GM23338 (cell line): ENCODE measurements around the gene LMO2.

ENCODE experiments used
- CREB1 ChIP-seq: fragments of 250-450 bp; sonication (Bioruptor Pico); IDR thresholded peaks from 2 replicates; pipeline ENCODE4 v1.5.0; 2020; ENCODE audit warnings: low read depth, mild to moderate bottlenecking, moderate library complexity
- CTCF ChIP-seq, 2 experiments: fragments of 200-600 bp in 1 of 2; sonication (generic) in 1 of 2; conservative IDR thresholded peaks; 2 replicates each; pipeline versions ENCODE4 v1.5.1 to v1.6.1; 2016 to 2017; ENCODE audit warnings: antibody characterized with exemption in 2 of 2, low read depth in 2 of 2, mild to moderate bottlenecking in 2 of 2, moderate library complexity in 1 of 2
- ETS1 ChIP-seq: IDR thresholded peaks from 2 replicates; pipeline ENCODE4 v1.6.1; 2016; ENCODE audit warnings: antibody characterized with exemption
- EZH2 ChIP-seq: fragments of 200-600 bp; sonication (generic); IDR thresholded peaks from one replicate; pipeline ENCODE4 v1.8.0; 2017; ENCODE audit warnings: antibody characterized with exemption, mild to moderate bottlenecking, low read depth; ENCODE audit not compliant: unreplicated experiment
- EZH2phosphoT487 ChIP-seq: fragments of 200-600 bp; sonication (generic); IDR thresholded peaks from one replicate; pipeline ENCODE4 v1.8.1; 2018; ENCODE audit warnings: antibody characterized with exemption; ENCODE audit not compliant: unreplicated experiment
- JUNB ChIP-seq: IDR thresholded peaks from one replicate; pipeline ENCODE4 v1.6.1; 2016; ENCODE audit warnings: antibody characterized with exemption; ENCODE audit not compliant: unreplicated experiment
- NANOG ChIP-seq: IDR thresholded peaks from 2 replicates; pipeline ENCODE4 v1.6.1; 2016; ENCODE audit warnings: antibody characterized with exemption, borderline replicate concordance
- POLR2AphosphoS5 ChIP-seq: IDR thresholded peaks from 2 replicates; pipeline ENCODE4 v1.6.1; 2016; ENCODE audit warnings: antibody characterized with exemption, low read depth
- REST ChIP-seq: IDR thresholded peaks from one replicate; pipeline ENCODE4 v1.6.1; 2018; ENCODE audit warnings: antibody characterized with exemption; ENCODE audit not compliant: unreplicated experiment
- STAT1 ChIP-seq: IDR thresholded peaks from one replicate; pipeline ENCODE4 v1.6.1; 2016; ENCODE audit warnings: antibody characterized with exemption; ENCODE audit not compliant: unreplicated experiment
- ZNF114 ChIP-seq: fragments of 250-450 bp; sonication (Bioruptor Pico); IDR thresholded peaks from 2 replicates; pipeline ENCODE4 v1.5.0; 2020; ENCODE audit warnings: mild to moderate bottlenecking, moderate library complexity
- ZNF331 ChIP-seq: fragments of 250-450 bp; sonication (Bioruptor Pico); IDR thresholded peaks from 2 replicates; pipeline ENCODE4 v1.5.0; 2020; ENCODE audit warnings: low read depth, mild to moderate bottlenecking, moderate library complexity
- ZNF462 ChIP-seq: fragments of 250-450 bp; sonication (Bioruptor Pico); IDR thresholded peaks from 2 replicates; pipeline ENCODE4 v1.5.0; 2020; ENCODE audit warnings: mild to moderate bottlenecking, moderate library complexity

- no peak for TF ChIP-seq CTCF (conservative IDR thresholded peaks at IDR 0.05; ENCODE audit: low read depth in 2 of 2)
- no peak for TF ChIP-seq REST
- TF ChIP-seq EZH2: no peak
- no peak for TF ChIP-seq EZH2phosphoT487
- TF ChIP-seq POLR2AphosphoS5: no peak
- no peak for TF ChIP-seq CREB1
- no peak for TF ChIP-seq JUNB
- no peak for TF ChIP-seq STAT1
- TF ChIP-seq ZNF331 (CRISPR knock-in tag): no peak
- no peak for TF ChIP-seq ETS1
- no peak for TF ChIP-seq ZNF114 (CRISPR knock-in tag)
- no peak for TF ChIP-seq NANOG
- TF ChIP-seq ZNF462 (CRISPR knock-in tag): no peak
Measured at GRCh38 chr11:33844236-33844635, 47.6 kb downstream of the LMO2 start.
